Brain microvascular endothelial cell (primary cell): ENCODE measurements around the gene CAMK2N1.
A peak's percentile ranks its signal among the peaks of the same experiment; 100 is the strongest.

ENCODE experiments used
- DNase-seq: peaks from one replicate; pipeline ENCODE4 v3.0.0-alpha.2; 2020
- H3K27ac ChIP-seq: fragments of 250-450 bp; sonication (Bioruptor Pico); 2 replicates; pipeline ENCODE4 v1.5.1; 2020; ENCODE audit warnings: mild to moderate bottlenecking, moderate library complexity
- H3K27me3 ChIP-seq: fragments of 250-450 bp; sonication (Bioruptor Pico); replicated peaks from 2 replicates; pipeline ENCODE4 v1.5.1; 2020; ENCODE audit warnings: mild to moderate bottlenecking
- H3K36me3 ChIP-seq: fragments of 250-450 bp; sonication (Bioruptor Pico); replicated peaks from 2 replicates; pipeline ENCODE4 v1.5.1; 2020; ENCODE audit warnings: mild to moderate bottlenecking
- H3K4me3 ChIP-seq: 2 replicates; pipeline ENCODE4 v1.5.1; 2011; ENCODE audit warnings: low read depth, mild to moderate bottlenecking, control low read depth, low read length, moderate library complexity
- in situ Hi-C: cut with HindIII; loops from 2 replicates; pipeline ENCODE4 v1.10.0; 2017; ENCODE audit warnings: low sequenced_read_pairs, low pct_ligation_motif_present
- TF ChIP-seq, protein P1 (sequence below): IDR thresholded peaks from 2 replicates; pipeline ENCODE4 v1.5.1; 2011; ENCODE audit warnings: low read depth, mild to moderate bottlenecking, moderate library complexity, low read length, control low read depth, inconsistent platforms; ENCODE audit errors: missing control alignments

The CAMK2N1 gene

GRCh38 chr1:20485527-20486456 lies at the start of gene CAMK2N1:
TSS of gene CAMK2N1 (minus strand) at chr1:20486210. CDS start at chr1:20485379, 831 bp downstream.
- in situ Hi-C loops, result no loop called here
- peaks cover 16% of the 10 kb centered on the region for H3K27me3 ChIP-seq

GRCh38 chr1:20534659-20535417 lies 48.8 kb upstream of the CAMK2N1 start:
- TF ChIP-seq, protein P1, sequence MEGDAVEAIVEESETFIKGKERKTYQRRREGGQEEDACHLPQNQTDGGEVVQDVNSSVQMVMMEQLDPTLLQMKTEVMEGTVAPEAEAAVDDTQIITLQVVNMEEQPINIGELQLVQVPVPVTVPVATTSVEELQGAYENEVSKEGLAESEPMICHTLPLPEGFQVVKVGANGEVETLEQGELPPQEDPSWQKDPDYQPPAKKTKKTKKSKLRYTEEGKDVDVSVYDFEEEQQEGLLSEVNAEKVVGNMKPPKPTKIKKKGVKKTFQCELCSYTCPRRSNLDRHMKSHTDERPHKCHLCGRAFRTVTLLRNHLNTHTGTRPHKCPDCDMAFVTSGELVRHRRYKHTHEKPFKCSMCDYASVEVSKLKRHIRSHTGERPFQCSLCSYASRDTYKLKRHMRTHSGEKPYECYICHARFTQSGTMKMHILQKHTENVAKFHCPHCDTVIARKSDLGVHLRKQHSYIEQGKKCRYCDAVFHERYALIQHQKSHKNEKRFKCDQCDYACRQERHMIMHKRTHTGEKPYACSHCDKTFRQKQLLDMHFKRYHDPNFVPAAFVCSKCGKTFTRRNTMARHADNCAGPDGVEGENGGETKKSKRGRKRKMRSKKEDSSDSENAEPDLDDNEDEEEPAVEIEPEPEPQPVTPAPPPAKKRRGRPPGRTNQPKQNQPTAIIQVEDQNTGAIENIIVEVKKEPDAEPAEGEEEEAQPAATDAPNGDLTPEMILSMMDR, result no peak
- Histone ChIP-seq H3K4me3 (no peak overlapping the region), H3K27me3 (peaks cover 21% of the 10 kb centered on the region), H3K27ac (no peak overlapping the region), H3K36me3 (no peaks in the 10 kb centered on the region)
- in situ Hi-C loops, result no loop called here
- no peak for DNase-seq

More at GRCh38 chr1:20485527-20486456, at the start of gene CAMK2N1:
- DNase-seq, result no peak
- TF ChIP-seq, protein P1, result no peak
- H3K4me3 ChIP-seq, result peak within 1 kb of the TSS; percentile 70
- H3K36me3 ChIP-seq, result no peaks in the 10 kb centered on the region
- H3K27ac ChIP-seq, result no peak within 1 kb of the TSS

- in situ Hi-C loops, result no loop called here
- DNase-seq, result no peak
- no peaks in the 10 kb centered on the region for H3K36me3 ChIP-seq
- TF ChIP-seq, protein P1, result no peak
- H3K4me3 ChIP-seq, result no peak overlapping the region
- no peak overlapping the region for H3K27ac ChIP-seq
- H3K27me3 ChIP-seq, result peaks cover 24% of the 10 kb centered on the region
Measured at GRCh38 chr1:20533635-20534034, 47.6 kb upstream of the CAMK2N1 start.

DNA sequence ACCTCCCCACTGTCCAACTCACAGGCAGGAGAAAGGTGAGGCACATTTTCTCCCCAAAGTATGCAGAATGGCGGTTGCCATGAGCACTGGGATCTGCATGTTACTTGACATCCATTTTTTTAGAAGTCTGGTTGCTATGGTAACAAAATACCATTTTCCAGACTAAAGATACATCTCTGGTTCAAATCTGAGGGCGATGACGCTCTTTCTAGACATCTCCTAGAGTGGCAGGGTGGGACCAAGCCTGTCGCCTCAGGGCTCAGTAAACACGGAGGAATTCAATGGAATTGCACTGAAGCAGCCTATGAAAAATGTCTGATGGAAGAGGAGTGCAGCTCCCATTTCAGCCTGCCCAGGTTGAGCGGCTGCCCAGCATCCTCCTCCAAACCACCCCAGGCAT lies 44.9 kb upstream of the CAMK2N1 start:
- peaks cover 26% of the 10 kb centered on the region for H3K27me3 ChIP-seq
- no peak overlapping the region for H3K27ac ChIP-seq
- no peak for DNase-seq
- no peak overlapping the region for H3K4me3 ChIP-seq
- TF ChIP-seq, protein P1, result no peak
- H3K36me3 ChIP-seq, result no peaks in the 10 kb centered on the region
- in situ Hi-C loops, result no loop called here

DNA sequence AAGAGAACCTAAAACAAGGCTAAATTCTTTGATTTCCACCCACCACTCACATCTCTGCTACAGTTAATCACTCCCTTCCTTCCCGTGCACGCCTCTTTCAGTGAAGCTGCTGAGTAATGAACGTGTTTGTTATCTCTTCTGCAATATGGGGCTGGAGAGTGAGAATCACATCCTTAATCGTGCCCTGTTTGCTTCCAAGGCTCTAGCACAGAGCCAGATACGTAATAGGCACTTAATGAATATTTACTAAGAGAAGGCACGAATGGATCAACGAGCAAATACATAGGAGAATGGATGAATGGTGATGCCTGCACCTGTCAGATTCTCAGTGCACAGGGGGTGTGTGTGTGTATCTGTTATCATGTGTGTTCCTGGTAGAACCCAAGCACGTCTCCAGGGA lies 44.3 kb upstream of the CAMK2N1 start:
- no peak for DNase-seq
- in situ Hi-C loops, result no loop called here
- Histone ChIP-seq H3K36me3 (no peaks in the 10 kb centered on the region), H3K27ac (no peak overlapping the region), H3K4me3 (no peak overlapping the region), H3K27me3 (peaks cover 25% of the 10 kb centered on the region)
- TF ChIP-seq, protein P1, result no peak
